Measurements from ENCODE around the gene ACTN2. TPM values are rescaled to one million over a fixed set of nuclear protein-coding genes. Genes with fewer than 3 reads are reported as not detected.
A peak's percentile ranks its signal among the peaks of the same experiment; 100 is the strongest.

The ACTN2 gene
- polyA plus RNA-seq, 4 donors, result 0.42 to 0.80 (median 0.54) TPM

- no peak for DNase-seq (ENCODE audit: low read depth in 4 of 4, low spot score in 3 of 4)
Observed at GRCh38 chr1:236689713-236690569, 3.6 kb downstream of the ACTN2 start.

GRCh38 chr1:236691348-236691747 lies 5.0 kb downstream of the ACTN2 start:
- DNase-seq (ENCODE audit: low read depth in 4 of 4, low spot score in 3 of 4), result no peak

- no peak for DNase-seq (ENCODE audit: low read depth in 4 of 4, low spot score in 3 of 4)
Observed at GRCh38 chr1:236692128-236692527, 5.8 kb downstream of the ACTN2 start.

GRCh38 chr1:236692742-236693141 lies 6.4 kb downstream of the ACTN2 start:
- DNase-seq (ENCODE audit: low read depth in 4 of 4, low spot score in 3 of 4), result no peak

- DNase-seq (ENCODE audit: low read depth in 4 of 4, low spot score in 3 of 4), result no peak
Observed at GRCh38 chr1:236699366-236699765, 13.1 kb downstream of the ACTN2 start.

- no peak for DNase-seq (ENCODE audit: low read depth in 4 of 4, low spot score in 3 of 4)
Observed at GRCh38 chr1:236700903-236701302, 14.6 kb downstream of the ACTN2 start.

- no peak for DNase-seq (ENCODE audit: low read depth in 4 of 4, low spot score in 3 of 4)
Observed at GRCh38 chr1:236701782-236702181, 15.5 kb downstream of the ACTN2 start.

GRCh38 chr1:236702791-236703394 lies 16.6 kb downstream of the ACTN2 start:
- DNase-seq (ENCODE audit: low read depth in 4 of 4, low spot score in 3 of 4), result no peak

- DNase-seq (ENCODE audit: low read depth in 4 of 4, low spot score in 3 of 4), result no peak
Observed at GRCh38 chr1:236705771-236706170, 19.5 kb downstream of the ACTN2 start.

- DNase-seq (ENCODE audit: low read depth in 4 of 4, low spot score in 3 of 4), result no peak
Observed at GRCh38 chr1:236706183-236706582, 19.9 kb downstream of the ACTN2 start.

- DNase-seq (ENCODE audit: low read depth in 4 of 4, low spot score in 3 of 4), result no peak
Observed at GRCh38 chr1:236710328-236710892, 24.1 kb downstream of the ACTN2 start.

GRCh38 chr1:236716160-236716559 lies 29.9 kb downstream of the ACTN2 start:
- DNase-seq (ENCODE audit: low read depth in 4 of 4, low spot score in 3 of 4), result peak in 1 of 4 donors; percentile 18

- DNase-seq (ENCODE audit: low read depth in 4 of 4, low spot score in 3 of 4), result no peak
Observed at GRCh38 chr1:236717811-236718210, 31.5 kb downstream of the ACTN2 start.

- no peak for DNase-seq (ENCODE audit: low read depth in 4 of 4, low spot score in 3 of 4)
Observed at GRCh38 chr1:236718328-236718727, 32.0 kb downstream of the ACTN2 start.

GRCh38 chr1:236720206-236720605 lies 33.9 kb downstream of the ACTN2 start:
- no peak for DNase-seq (ENCODE audit: low read depth in 4 of 4, low spot score in 3 of 4)

GRCh38 chr1:236720611-236721010 lies 34.3 kb downstream of the ACTN2 start:
- DNase-seq (ENCODE audit: low read depth in 4 of 4, low spot score in 3 of 4), result no peak

GRCh38 chr1:236724049-236724448 lies 37.8 kb downstream of the ACTN2 start:
- DNase-seq (ENCODE audit: low read depth in 4 of 4, low spot score in 3 of 4), result no peak

- no peak for DNase-seq (ENCODE audit: low read depth in 4 of 4, low spot score in 3 of 4)
Observed at GRCh38 chr1:236724506-236724905, 38.2 kb downstream of the ACTN2 start.

GRCh38 chr1:236725668-236726067 lies 39.4 kb downstream of the ACTN2 start:
- DNase-seq (ENCODE audit: low read depth in 4 of 4, low spot score in 3 of 4), result no peak

- no peak for DNase-seq (ENCODE audit: low read depth in 4 of 4, low spot score in 3 of 4)
Observed at GRCh38 chr1:236727521-236727920, 41.2 kb downstream of the ACTN2 start.

GRCh38 chr1:236728752-236729151 lies 42.5 kb downstream of the ACTN2 start:
- no peak for DNase-seq (ENCODE audit: low read depth in 4 of 4, low spot score in 3 of 4)

- no peak for DNase-seq (ENCODE audit: low read depth in 4 of 4, low spot score in 3 of 4)
Observed at GRCh38 chr1:236733653-236734052, 47.4 kb downstream of the ACTN2 start.
